MG63 (cell line): Measurements from ENCODE around the gene BCL2. TPM values are rescaled to one million over a fixed set of nuclear protein-coding genes. Genes with fewer than 3 reads are reported as not detected.

Experiments
- DNase-seq: peaks from one replicate; pipeline ENCODE4 v3.0.0-alpha.2; 2020
- H3K27me3 ChIP-seq: fragments of 250-450 bp; sonication (Bioruptor Pico); 2 replicates; pipeline ENCODE4 v1.5.1; 2020; ENCODE audit warnings: mild to moderate bottlenecking, moderate library complexity
- H3K36me3 ChIP-seq: fragments of 250-450 bp; sonication (Bioruptor Pico); 2 replicates; pipeline ENCODE4 v1.5.1; 2020; ENCODE audit warnings: mild to moderate bottlenecking, moderate library complexity
- H3K4me3 ChIP-seq: fragments of 250-450 bp; sonication (Bioruptor Pico); 2 replicates; pipeline ENCODE4 v1.5.1; 2020; ENCODE audit warnings: mild to moderate bottlenecking, moderate library complexity
- H3K9me3 ChIP-seq: fragments of 250-450 bp; sonication (Bioruptor Pico); 2 replicates; pipeline ENCODE4 v1.5.1; 2020; ENCODE audit warnings: mild to moderate bottlenecking, moderate library complexity
- total RNA-seq: library from RNA; depleted of rRNA; stranded (reverse); fragments of >200 nt; shearing (Covaris generic); gene quantifications from 2 replicates; pipeline ENCODE4 v1.2.3, GENCODE V29; 2014; ENCODE audit warnings: low replicate concordance

The BCL2 gene
- total RNA-seq, 1 experiment from 2014 or later, result 3.0 TPM

DNA sequence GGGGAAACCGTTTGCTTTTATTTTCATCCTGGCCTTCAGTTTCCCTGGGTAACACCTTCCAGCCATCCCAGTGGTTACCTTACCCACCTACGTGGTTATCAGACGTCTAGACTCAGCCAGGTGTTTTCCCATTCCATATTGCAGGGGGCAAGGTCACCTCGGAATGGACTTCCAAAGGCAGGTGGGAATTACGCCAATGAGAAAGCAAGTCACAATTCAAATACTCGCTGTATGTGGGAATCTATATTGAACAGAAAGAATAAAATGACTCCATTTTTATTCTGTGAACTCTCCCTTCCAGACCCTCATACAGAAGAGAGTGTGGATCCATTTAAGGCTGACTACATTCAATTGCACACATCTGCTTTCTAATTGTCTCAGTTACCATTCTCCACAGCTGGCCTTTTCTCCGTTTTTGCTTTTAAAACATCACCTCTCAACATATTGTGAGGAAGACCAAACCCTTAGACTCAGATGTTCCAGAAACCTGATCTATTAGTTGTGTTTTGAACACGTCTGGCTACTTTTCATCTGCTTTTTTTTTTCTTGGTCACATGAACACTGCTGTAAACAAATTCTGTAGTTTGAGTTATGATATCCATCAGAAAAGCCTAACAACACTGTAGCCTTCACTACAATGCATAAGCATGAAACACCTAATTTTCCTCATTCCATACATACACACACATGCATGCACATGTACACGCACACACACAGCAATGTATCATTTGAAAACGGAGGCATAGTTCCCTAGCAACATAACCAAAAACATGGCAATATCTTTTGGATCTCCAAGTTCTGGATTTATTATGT is 59.8 kb downstream of the BCL2 start:
- H3K36me3 ChIP-seq, result no peaks in the 10 kb centered on the region
- H3K9me3 ChIP-seq, result no peaks in the 10 kb centered on the region
- H3K27me3 ChIP-seq, result no peaks in the 10 kb centered on the region
- DNase-seq, result no peak
- H3K4me3 ChIP-seq, result no peak overlapping the region

DNA sequence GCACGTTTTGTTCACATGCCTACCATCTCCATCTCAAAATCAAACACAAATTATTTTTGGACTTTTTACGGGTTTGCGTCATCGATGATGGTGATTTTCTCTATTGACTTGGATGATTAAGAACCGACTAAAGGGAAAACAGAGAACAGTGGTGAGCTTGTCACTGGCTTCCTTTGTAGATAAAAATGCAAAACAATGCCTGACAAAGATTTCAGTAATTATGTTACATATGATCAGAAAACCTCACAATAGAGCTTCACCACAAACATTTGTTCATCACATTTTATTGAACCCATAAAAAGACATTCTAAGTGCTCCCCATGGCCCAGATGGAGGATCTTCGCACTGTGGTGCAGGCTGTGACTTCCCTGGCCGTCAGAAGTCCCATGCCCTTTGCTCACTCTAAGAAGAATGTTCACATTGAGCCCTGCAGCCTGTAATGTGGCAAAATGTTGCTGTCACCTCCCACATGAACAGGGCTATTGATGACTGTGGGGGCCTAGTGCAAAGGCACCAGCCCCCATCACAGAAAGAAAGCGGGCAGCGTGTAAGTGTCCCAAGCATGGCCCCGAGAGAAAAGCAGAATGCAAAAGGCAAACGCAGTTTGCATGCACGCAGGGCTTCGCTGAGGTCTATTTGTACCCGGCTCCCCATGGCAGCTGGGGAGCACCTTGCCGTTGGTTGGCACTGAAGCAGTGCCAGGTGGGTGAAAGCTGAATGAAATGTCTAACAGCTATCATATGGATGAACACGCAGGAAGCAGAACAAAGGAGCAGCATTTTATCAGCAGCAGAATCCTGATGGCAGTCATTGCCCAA is 60.6 kb downstream of the BCL2 start:
- Histone ChIP-seq H3K9me3 (no peaks in the 10 kb centered on the region), H3K4me3 (no peak overlapping the region), H3K27me3 (no peaks in the 10 kb centered on the region), H3K36me3 (no peaks in the 10 kb centered on the region)
- no peak for DNase-seq

DNA sequence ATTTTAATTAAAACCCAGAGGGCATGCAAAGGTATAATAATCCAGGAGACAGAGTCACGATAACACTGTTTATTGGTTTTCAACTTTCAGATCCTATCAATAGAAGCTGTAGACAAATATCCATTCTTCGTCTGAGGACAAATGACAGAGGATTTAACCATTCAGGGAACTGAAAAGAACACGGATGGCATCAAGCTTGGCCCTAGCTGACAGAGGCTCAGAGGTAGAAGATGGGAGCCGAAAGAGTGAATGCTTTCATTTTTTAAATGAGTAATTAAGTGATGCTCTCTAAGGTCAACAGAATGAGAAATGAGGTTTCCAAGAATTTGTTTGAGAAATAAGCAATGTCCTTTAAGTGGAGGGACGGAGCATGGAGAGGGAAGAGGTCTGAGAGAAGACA is 62.1 kb downstream of the BCL2 start:
- no peaks in the 10 kb centered on the region for H3K27me3 ChIP-seq

DNA sequence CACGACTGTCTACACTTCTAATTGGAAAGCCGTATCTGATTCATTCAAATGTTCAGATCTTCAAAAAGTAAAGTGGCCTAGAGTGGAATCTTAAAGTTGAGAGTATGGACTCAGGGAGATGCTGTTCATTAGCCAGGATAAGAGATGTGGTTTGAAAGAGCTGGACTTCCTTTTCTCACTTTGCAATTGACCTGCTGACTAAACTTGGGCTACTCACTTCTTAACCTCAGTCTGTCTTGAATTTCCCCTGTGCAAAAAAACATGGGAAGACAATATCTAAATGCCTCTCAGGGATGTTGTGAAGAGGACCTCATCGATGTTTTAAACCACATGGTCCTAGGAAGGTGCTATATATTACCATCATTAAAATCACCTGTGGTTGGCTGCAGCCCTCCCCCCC is 64.1 kb downstream of the BCL2 start:
- Histone ChIP-seq H3K36me3 (no peaks in the 10 kb centered on the region), H3K9me3 (no peaks in the 10 kb centered on the region), H3K4me3 (no peak overlapping the region), H3K27me3 (no peaks in the 10 kb centered on the region)
- no peak for DNase-seq

More for the DNA sequence above, 62.1 kb downstream of the BCL2 start:
- Histone ChIP-seq H3K9me3 (no peaks in the 10 kb centered on the region), H3K4me3 (no peak overlapping the region), H3K36me3 (no peaks in the 10 kb centered on the region)
- DNase-seq, result no peak

- Histone ChIP-seq H3K27me3 (no peaks in the 10 kb centered on the region), H3K4me3 (no peak overlapping the region), H3K9me3 (no peaks in the 10 kb centered on the region), H3K36me3 (no peaks in the 10 kb centered on the region)
- no peak for DNase-seq
Observed at GRCh38 chr18:63254716-63255399, 64.7 kb downstream of the BCL2 start.

DNA sequence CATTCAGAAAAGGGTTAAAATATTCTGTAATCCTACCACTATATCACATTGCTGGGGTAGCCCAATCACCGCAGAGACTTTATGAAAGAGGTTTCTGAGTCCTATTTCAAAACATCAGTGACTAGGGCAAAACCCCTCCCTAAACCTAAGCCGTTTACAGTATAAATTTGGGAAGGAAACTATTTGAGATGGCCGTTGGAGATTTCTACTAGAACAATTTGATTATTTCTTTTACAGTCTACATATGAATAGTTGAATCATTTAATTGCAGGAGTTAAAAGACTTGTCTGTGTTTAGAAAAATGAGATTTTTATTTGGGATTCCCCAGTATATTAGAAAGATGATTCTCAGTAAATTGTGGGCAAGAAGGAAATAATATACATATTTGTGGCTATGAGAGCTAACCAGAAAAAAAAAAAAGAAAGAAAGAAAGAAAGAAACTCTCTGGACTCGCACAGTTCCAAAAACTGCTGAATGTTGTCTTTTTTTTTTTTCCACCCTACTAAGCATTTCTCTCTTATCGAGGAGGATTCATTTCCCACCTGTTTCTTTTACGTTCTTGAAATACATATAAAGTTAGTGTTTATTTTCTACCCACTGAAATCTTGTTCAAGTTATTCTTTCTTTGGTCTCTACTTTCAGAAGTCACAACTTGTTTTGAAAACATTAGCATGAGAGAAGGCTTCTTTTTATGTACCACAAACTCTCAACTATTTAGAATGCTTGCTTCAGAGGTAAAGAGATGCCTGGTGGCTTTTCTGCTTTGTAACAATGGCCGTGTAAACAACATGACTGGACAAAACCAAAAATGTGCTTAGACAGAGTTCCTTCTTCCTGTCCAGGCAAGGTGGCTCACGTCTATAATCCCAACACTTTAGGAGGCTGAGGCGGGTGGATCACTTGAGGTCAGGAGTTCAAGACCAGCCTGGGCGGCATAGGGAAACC is 65.9 kb downstream of the BCL2 start:
- H3K9me3 ChIP-seq, result no peaks in the 10 kb centered on the region
- no peaks in the 10 kb centered on the region for H3K27me3 ChIP-seq
- no peaks in the 10 kb centered on the region for H3K36me3 ChIP-seq
- 0 out of 2 replicates have a peak overlapping the region, but pooled peaks have one; percentile 5 for H3K4me3 ChIP-seq
- no peak for DNase-seq

GRCh38 chr18:63253014-63253413 is 66.6 kb downstream of the BCL2 start:
- Histone ChIP-seq H3K4me3 (0 out of 2 replicates have a peak overlapping the region, but pooled peaks have one; percentile 5), H3K36me3 (no peaks in the 10 kb centered on the region), H3K9me3 (no peaks in the 10 kb centered on the region), H3K27me3 (no peaks in the 10 kb centered on the region)
- DNase-seq, result no peak

DNA sequence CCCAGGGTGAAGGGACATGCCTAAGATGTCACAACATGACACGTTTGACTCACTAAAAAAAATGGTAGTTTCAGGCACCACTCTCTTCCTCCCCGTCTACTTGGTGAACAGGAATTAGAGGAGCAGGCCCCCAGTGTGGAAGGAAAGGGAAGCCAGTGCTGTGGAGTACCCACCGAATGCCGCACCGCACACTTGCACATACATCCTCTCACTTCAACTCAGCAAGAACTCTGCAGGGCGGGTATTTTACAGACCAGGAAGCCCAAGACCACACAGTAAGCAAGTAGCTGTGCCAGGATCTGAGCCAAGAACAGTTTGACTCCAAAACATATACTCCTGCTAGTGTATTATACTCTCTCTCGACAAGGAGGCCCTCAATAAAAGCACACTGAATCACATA is 69.8 kb downstream of the BCL2 start:
- DNase-seq, result no peak
- no peak overlapping the region for H3K4me3 ChIP-seq
- H3K9me3 ChIP-seq, result no peaks in the 10 kb centered on the region
- no peaks in the 10 kb centered on the region for H3K27me3 ChIP-seq
- no peaks in the 10 kb centered on the region for H3K36me3 ChIP-seq

DNA sequence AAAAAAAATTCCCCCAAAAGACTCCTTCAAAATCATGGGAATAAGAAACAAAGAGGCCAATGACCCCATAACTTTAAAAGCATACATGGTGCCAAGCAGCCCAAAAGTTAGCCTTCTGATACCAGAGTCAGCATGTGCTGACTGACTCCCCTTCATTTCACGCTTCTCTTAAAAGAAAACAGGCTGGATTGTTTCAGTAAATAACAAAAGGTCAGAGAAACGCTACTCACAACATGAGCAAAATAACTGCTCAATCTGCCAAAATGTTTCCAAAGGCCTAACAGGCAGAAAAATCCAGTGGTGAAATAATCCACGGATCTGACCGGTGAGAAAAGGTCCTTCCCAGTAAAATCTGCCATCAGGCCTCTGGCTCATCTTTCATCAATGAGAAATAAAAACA is 71.6 kb downstream of the BCL2 start:
- H3K36me3 ChIP-seq, result no peaks in the 10 kb centered on the region
- no peaks in the 10 kb centered on the region for H3K27me3 ChIP-seq
- no peak for DNase-seq
- no peaks in the 10 kb centered on the region for H3K9me3 ChIP-seq
- no peak overlapping the region for H3K4me3 ChIP-seq

DNA sequence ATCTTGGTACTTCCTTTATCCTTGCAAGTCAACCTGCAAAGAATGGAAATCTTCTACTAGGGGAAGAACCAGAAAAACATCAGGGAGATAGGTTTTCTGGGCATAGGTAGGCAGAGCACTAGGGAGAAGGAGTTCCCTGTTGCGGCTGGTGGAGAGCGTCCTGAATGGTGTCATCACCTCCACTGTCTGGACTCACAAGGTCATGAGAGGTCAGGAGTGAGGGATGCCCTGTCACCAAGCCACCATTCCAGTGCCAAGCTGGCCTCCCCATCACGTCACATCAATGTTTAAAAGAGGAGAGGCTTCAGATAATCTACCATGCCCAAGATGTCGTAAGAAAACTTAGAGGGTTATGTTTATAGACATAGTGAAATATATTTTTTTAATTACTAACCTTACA is 72.1 kb downstream of the BCL2 start:
- no peak for DNase-seq
- Histone ChIP-seq H3K27me3 (no peaks in the 10 kb centered on the region), H3K36me3 (no peaks in the 10 kb centered on the region), H3K4me3 (no peak overlapping the region), H3K9me3 (no peaks in the 10 kb centered on the region)

DNA sequence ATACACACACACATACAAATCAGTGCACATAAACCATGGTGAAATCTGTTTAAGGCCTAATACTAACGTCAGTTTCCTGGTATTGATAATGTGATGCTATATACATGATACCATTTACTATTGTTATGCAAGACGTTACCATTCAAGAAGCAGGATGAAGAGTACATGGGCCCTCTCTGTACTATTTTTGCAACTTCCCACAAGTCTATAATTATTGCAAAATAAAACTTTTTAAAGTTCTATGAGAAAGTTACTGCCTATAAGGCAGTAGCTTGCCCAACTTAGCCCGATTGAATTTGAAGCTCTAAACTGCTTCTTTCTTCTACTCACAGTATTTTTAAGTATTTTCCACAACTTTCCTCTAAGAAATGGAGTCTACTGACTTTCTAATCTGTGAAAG is 74.0 kb downstream of the BCL2 start:
- Histone ChIP-seq H3K27me3 (no peaks in the 10 kb centered on the region), H3K4me3 (no peak overlapping the region), H3K9me3 (no peaks in the 10 kb centered on the region), H3K36me3 (no peaks in the 10 kb centered on the region)
- no peak for DNase-seq

DNA sequence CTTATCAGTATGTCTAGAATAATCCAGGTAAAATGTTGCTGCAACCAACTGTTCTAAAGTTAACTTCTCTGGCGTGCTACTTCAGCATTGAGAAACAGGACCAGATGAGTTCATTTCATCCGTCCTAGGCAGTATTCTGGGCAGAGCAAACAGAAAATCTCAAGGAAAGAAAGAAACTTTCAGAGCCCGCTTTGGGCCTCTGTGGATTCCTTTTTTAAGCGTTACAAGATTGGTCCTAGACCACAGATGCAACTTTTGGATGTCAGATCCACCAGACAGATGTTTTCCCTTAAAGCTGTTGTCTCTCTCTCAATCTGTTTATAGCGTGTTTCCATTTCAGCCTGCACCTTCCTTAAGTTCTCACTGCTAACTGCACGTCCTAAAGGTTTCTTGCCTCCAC is 75.0 kb downstream of the BCL2 start:
- H3K4me3 ChIP-seq, result no peak overlapping the region
- no peaks in the 10 kb centered on the region for H3K27me3 ChIP-seq
- no peaks in the 10 kb centered on the region for H3K36me3 ChIP-seq
- no peaks in the 10 kb centered on the region for H3K9me3 ChIP-seq
- no peak for DNase-seq

DNA sequence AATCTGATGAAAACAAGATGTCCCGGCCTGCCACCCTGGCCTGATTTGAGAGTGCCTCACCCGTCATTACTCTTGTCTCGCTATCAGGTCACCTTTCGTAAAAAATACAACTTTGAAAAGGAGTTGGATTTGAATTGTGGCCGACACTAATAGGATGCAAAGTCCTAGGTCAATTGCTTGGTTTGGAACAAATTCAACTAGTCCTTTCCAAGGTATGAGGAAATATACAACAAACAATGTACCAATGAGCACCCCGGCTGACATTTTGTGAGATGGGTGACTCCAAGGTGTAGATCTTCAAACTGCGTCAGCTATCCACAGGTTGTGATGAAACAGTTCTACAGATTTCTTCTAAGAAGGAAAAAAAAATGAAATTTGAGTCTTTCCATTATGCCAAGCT is 77.8 kb downstream of the BCL2 start:
- DNase-seq, result no peak
- H3K4me3 ChIP-seq, result no peak overlapping the region
- no peaks in the 10 kb centered on the region; the same call in 1 of the 2 replicates for H3K36me3 ChIP-seq
- H3K9me3 ChIP-seq, result no peaks in the 10 kb centered on the region
- H3K27me3 ChIP-seq, result no peaks in the 10 kb centered on the region

DNA sequence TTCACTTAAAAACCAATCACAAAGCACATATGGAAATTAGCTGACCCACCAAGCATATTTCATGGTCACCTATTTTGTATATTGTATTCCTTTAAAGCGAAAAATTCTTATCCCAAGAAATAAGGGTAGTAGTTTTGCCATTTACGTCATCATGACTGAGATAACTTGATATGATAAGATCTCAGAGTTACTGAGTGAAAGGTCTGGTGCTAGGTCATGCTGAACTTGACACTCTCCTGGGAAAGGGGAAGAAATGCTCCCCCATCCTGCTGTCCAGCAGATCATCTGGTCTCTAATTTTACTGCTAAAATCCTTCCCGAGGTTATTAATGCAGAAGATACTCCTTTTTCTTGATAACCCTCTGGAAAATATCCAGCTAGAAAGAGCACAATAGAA is 78.3 kb downstream of the BCL2 start:
- H3K9me3 ChIP-seq, result no peaks in the 10 kb centered on the region
- DNase-seq, result no peak
- H3K4me3 ChIP-seq, result no peak overlapping the region
- H3K27me3 ChIP-seq, result no peaks in the 10 kb centered on the region
- no peaks in the 10 kb centered on the region; the same call in 1 of the 2 replicates for H3K36me3 ChIP-seq

DNA sequence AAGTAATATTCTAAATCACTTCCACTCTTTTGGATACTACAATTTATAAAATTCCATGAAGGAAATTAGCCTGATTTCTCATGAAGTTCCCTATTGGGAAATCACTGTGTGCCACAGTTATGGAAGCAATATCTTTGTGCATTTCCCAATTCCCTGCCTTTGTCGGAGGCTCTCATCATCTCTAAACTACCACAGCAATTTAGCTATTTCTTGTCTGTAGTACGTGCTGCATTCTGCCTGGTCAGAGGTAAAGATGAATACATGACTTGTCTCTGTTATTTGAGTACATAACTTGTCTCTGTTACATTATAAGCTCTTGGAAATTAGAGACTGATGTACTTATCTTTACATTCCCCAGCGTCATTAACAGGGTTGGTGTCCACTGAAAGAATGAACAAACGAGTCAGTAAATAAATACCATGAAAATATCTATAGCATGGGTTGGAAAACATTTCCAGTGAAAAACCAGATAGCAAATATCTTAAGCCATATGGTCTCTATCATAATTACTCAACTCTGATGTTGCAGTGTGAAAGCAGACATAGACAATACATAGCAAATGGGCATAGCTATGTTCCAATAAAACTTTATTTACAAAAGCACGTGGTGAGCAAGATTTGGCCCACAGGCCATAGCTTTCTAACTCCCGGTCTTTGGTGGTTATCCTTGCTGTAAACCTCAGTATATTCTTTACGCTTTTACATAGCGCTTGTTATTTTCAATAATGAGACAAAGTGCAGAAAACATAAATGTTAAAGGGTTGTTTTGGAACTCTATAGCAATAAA is 78.8 kb downstream of the BCL2 start:
- no peaks in the 10 kb centered on the region; the same call in 1 of the 2 replicates for H3K36me3 ChIP-seq
- no peak overlapping the region for H3K4me3 ChIP-seq
- no peaks in the 10 kb centered on the region for H3K27me3 ChIP-seq
- no peaks in the 10 kb centered on the region for H3K9me3 ChIP-seq
- no peak for DNase-seq

GRCh38 chr18:63238693-63239075 is 80.9 kb downstream of the BCL2 start:
- H3K4me3 ChIP-seq, result no peak overlapping the region
- H3K36me3 ChIP-seq, result no peaks in the 10 kb centered on the region; the same call in 1 of the 2 replicates
- H3K9me3 ChIP-seq, result no peaks in the 10 kb centered on the region
- DNase-seq, result no peak
- no peaks in the 10 kb centered on the region for H3K27me3 ChIP-seq
